Brain microvascular endothelial cell (primary cell): ENCODE measurements around the gene CHADL.

Source experiments
- DNase-seq: peaks from one replicate; pipeline ENCODE4 v3.0.0-alpha.2; 2020
- H3K27ac ChIP-seq: fragments of 250-450 bp; sonication (Bioruptor Pico); 2 replicates; pipeline ENCODE4 v1.5.1; 2020; ENCODE audit warnings: mild to moderate bottlenecking, moderate library complexity
- H3K27me3 ChIP-seq: fragments of 250-450 bp; sonication (Bioruptor Pico); replicated peaks from 2 replicates; pipeline ENCODE4 v1.5.1; 2020; ENCODE audit warnings: mild to moderate bottlenecking
- H3K36me3 ChIP-seq: fragments of 250-450 bp; sonication (Bioruptor Pico); replicated peaks from 2 replicates; pipeline ENCODE4 v1.5.1; 2020; ENCODE audit warnings: mild to moderate bottlenecking
- H3K4me3 ChIP-seq: 2 replicates; pipeline ENCODE4 v1.5.1; 2011; ENCODE audit warnings: low read depth, mild to moderate bottlenecking, control low read depth, low read length, moderate library complexity
- in situ Hi-C: cut with HindIII; loops from 2 replicates; pipeline ENCODE4 v1.10.0; 2017; ENCODE audit warnings: low sequenced_read_pairs, low pct_ligation_motif_present
- TF ChIP-seq, protein P1 (sequence below): IDR thresholded peaks from 2 replicates; pipeline ENCODE4 v1.5.1; 2011; ENCODE audit warnings: low read depth, mild to moderate bottlenecking, moderate library complexity, low read length, control low read depth, inconsistent platforms; ENCODE audit errors: missing control alignments

CHADL gene

GRCh38 chr22:41285441-41285819, 44.7 kb upstream of the CHADL start:
- Histone ChIP-seq H3K36me3 (peaks cover 32% of the 10 kb centered on the region), H3K4me3 (peak overlapping the region; percentile 85), H3K27me3 (no peaks in the 10 kb centered on the region), H3K27ac (peak overlapping the region; percentile 90)
- DNase-seq, result peak; percentile 92
- TF ChIP-seq, protein P1, sequence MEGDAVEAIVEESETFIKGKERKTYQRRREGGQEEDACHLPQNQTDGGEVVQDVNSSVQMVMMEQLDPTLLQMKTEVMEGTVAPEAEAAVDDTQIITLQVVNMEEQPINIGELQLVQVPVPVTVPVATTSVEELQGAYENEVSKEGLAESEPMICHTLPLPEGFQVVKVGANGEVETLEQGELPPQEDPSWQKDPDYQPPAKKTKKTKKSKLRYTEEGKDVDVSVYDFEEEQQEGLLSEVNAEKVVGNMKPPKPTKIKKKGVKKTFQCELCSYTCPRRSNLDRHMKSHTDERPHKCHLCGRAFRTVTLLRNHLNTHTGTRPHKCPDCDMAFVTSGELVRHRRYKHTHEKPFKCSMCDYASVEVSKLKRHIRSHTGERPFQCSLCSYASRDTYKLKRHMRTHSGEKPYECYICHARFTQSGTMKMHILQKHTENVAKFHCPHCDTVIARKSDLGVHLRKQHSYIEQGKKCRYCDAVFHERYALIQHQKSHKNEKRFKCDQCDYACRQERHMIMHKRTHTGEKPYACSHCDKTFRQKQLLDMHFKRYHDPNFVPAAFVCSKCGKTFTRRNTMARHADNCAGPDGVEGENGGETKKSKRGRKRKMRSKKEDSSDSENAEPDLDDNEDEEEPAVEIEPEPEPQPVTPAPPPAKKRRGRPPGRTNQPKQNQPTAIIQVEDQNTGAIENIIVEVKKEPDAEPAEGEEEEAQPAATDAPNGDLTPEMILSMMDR, result no peak
- in situ Hi-C loops, result no loop called here

DNA sequence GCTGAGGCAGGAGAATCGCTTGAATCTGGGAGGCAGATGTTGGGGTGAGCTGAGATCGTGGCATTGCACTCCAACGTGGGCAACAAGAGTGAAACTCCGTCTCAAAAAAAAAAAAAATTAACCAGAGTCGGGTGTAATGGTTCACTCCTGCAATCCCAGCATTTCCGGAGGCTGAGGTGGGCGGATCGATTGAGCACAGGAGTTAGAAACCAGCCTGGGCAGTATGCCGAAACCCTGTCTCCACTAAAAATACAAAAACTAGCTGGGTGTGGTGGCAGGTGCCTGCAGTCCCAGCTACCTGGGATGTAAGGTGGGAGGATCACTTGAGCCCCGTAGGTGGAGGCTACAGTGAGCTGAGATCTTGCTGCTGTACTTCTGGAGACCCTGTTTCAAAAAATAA, 43.7 kb upstream of the CHADL start:
- Histone ChIP-seq H3K4me3 (no peak overlapping the region), H3K36me3 (peaks cover 39% of the 10 kb centered on the region), H3K27ac (peak overlapping the region; percentile 90), H3K27me3 (no peaks in the 10 kb centered on the region)
- TF ChIP-seq, protein P1, result no peak
- in situ Hi-C loops, result no loop called here
- no peak for DNase-seq

- no peak overlapping the region for H3K27ac ChIP-seq
- no peak overlapping the region for H3K4me3 ChIP-seq
- TF ChIP-seq, protein P1, result no peak
- in situ Hi-C loops, result no loop called here
- DNase-seq, result no peak
- H3K36me3 ChIP-seq, result peaks cover 67% of the 10 kb centered on the region
- no peaks in the 10 kb centered on the region for H3K27me3 ChIP-seq
These were observed 40.1 kb upstream of the CHADL start for GRCh38 chr22:41280854-41281253.

GRCh38 chr22:41280065-41280464, 39.3 kb upstream of the CHADL start:
- in situ Hi-C loops, result no loop called here
- H3K36me3 ChIP-seq, result peaks cover 74% of the 10 kb centered on the region
- DNase-seq, result no peak
- H3K4me3 ChIP-seq, result no peak overlapping the region
- H3K27ac ChIP-seq, result no peak overlapping the region
- TF ChIP-seq, protein P1, result no peak
- H3K27me3 ChIP-seq, result no peaks in the 10 kb centered on the region

DNA sequence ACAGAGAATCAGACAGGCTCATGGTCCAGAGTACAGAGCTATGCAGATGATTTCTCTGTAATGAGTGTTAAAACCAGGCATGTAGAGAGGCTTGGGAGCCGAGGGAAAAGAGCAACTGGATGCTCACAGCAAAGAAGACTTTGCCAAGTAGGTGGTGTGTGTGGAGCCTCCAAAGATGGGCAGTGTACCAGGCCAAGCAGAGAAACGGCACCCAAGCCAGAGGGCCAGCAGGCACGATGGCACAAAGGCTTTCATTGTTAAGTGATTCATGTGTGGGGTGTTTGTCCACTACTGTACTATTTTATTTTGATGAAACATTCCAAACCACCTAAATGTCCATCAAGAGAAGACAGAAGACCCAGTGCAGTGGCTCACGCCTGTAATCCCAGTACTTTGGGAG, 34.1 kb upstream of the CHADL start:
- DNase-seq, result no peak
- Histone ChIP-seq H3K27me3 (no peaks in the 10 kb centered on the region), H3K4me3 (no peak overlapping the region), H3K27ac (no peak overlapping the region), H3K36me3 (peaks cover 78% of the 10 kb centered on the region)
- TF ChIP-seq, protein P1, result no peak
- in situ Hi-C loops, result no loop called here

- H3K27me3 ChIP-seq, result no peaks in the 10 kb centered on the region
- TF ChIP-seq, protein P1, result no peak
- H3K27ac ChIP-seq, result no peak overlapping the region
- in situ Hi-C loops, result no loop called here
- DNase-seq, result no peak
- peaks cover 82% of the 10 kb centered on the region for H3K36me3 ChIP-seq
- H3K4me3 ChIP-seq, result no peak overlapping the region
These were observed 32.4 kb upstream of the CHADL start for GRCh38 chr22:41273128-41273527.
